ENCODE measurements around the gene GNPNAT1. TPM values are rescaled to one million over a fixed set of nuclear protein-coding genes. Genes with fewer than 3 reads are reported as not detected.

GNPNAT1 gene
- total and polyA plus RNA-seq, 2 of the 4 experiments (the other 2 are of a cell fraction), result 19.4 to 30.5 TPM

GRCh38 chr14:52835122-52835903 lies 43.9 kb upstream of the GNPNAT1 start:
- Histone ChIP-seq H3K79me1 (ENCODE audit: low read depth in 1 of 2, low read length in 2 of 2) (peaks cover 0 to 11% of the 10 kb centered on the region in 2 experiments; a peak in 1 of 4 replicates), H3K9me1 (ENCODE audit: insufficient read depth, low read length) (peaks cover 8% of the 10 kb centered on the region), H2AK9ac (replicated peaks; ENCODE audit: low read depth, low read length, poor library complexity) (peak overlapping the region; percentile 71), H2BK5ac (ENCODE audit: low read depth, low read length, poor library complexity, severe bottlenecking) (peak overlapping the region; percentile 34), H4K5ac (ENCODE audit: low read depth, low read length) (peak overlapping the region; percentile 65; the same call in 1 of the 2 replicates), H2BK120ac (ENCODE audit: low read depth, low read length) (peak overlapping the region; percentile 67), H2AFZ (replicated peaks; ENCODE audit: low read length, poor library complexity) (peak overlapping the region; percentile 88), H4K20me1 (ENCODE audit: insufficient read depth, low read length) (no peaks in the 10 kb centered on the region), H3K9me3 (ENCODE audit: control insufficient read depth, insufficient read depth, low read length) (no peaks in the 10 kb centered on the region), H3K23ac (ENCODE audit: low read depth, low read length) (no peak overlapping the region; the same call in 1 of the 2 replicates), H3K4me2 (ENCODE audit: low read depth, low read length) (no peak overlapping the region; the same call in 1 of the 2 replicates), H3K18ac (ENCODE audit: low read depth, low read length) (peak overlapping the region; percentile 89; the same call in 1 of the 2 replicates), H4K91ac (ENCODE audit: insufficient read depth, low read depth, low read length) (peak overlapping the region; percentile 81), H2BK15ac (ENCODE audit: low read depth, low read length) (peak overlapping the region; percentile 62; the same call in 2 of the 3 replicates), H2AK5ac (ENCODE audit: low read depth, low read length) (peak overlapping the region; percentile 94), H2BK20ac (ENCODE audit: low read depth, low read length) (peak overlapping the region; percentile 60), H4K8ac (ENCODE audit: low read depth in 2 of 2, low read length in 2 of 2) (peak overlapping the region; percentile 61 to 78), H3K4me1 (ENCODE audit: control insufficient read depth, insufficient read depth, low read length) (peaks cover 7% of the 10 kb centered on the region; the same call in 1 of the 2 replicates), H3K4ac (ENCODE audit: low read depth, low read length) (peak overlapping the region; percentile 75), H3K27ac (ENCODE audit: insufficient read depth, low read length) (peak overlapping the region; percentile 86), H3K14ac (replicated peaks; ENCODE audit: low read depth, low read length) (peak overlapping the region; percentile 38; the same call in 1 of the 2 replicates), H3K36me3 (ENCODE audit: control insufficient read depth, insufficient read depth, low read length) (no peaks in the 10 kb centered on the region), H3K56ac (ENCODE audit: extremely low read depth, insufficient read depth, low read length) (peak overlapping the region; percentile 43; the same call in 1 of the 2 replicates), H3K4me3 (ENCODE audit: insufficient read depth, low read depth, low read length) (no peak overlapping the region), H3K27me3 (ENCODE audit: control insufficient read depth, insufficient read depth, low read length) (no peaks in the 10 kb centered on the region), H3K9ac (ENCODE audit: low read depth, low read length) (0 out of 2 replicates have a peak overlapping the region, but pooled peaks have one; percentile 45)
- ChIA-PET POLR2A (ENCODE audit: unreplicated experiment) (no interaction called here), CTCF (no interaction called here)
- no CpG with 5 or more reads among the region's 12 CpGs for WGBS, 2 experiments (ENCODE audit: extremely low coverage in 2 of 2, insufficient read length in 1 of 2)
- in situ Hi-C loops (cut with MboI; ENCODE audit: low sequenced_read_pairs), result no loop called here
- dilution Hi-C loops (cut with HindIII; ENCODE audit: low sequenced_read_pairs, unreplicated experiment), result no loop called here
- intact Hi-C loops (cut with micrococcal nuclease), result no loop called here
- DNase-seq (peak; percentile 43), ATAC-seq (ENCODE audit: low read depth) (peak; percentile 62)
- TF ChIP-seq FOS (IDR thresholded peaks at IDR 0.05; ENCODE audit: low read depth, low read length), result peak; percentile 27; the same call in 1 of the 2 replicates
- no peak for TF ChIP-seq RAD21 (IDR thresholded peaks at IDR 0.05; ENCODE audit: low read length)
- TF ChIP-seq POLR2A (IDR thresholded peaks at IDR 0.05; ENCODE audit: low read depth, low read length), result no peak
- BruUV-seq (replicated peaks), result no TSS peak

Data from IMR-90 (cell line).